SK-N-SH (cell line): ENCODE data around the gene PIK3R1.
"Not testable (repeated sequence)": the region's sequence is repeated elsewhere in the genome, so short reads cannot be mapped to it uniquely, and the experiment has no call there.

Experiments
- EZH2phosphoT487 ChIP-seq: fragments of 200-600 bp; sonication (generic); IDR thresholded peaks from 2 replicates; pipeline ENCODE4 v1.6.1; 2017; ENCODE audit warnings: low read depth, mixed run types, mild to moderate bottlenecking, antibody characterized with exemption, moderate library complexity, borderline replicate concordance
- GABPA ChIP-seq: IDR thresholded peaks from 2 replicates; pipeline ENCODE4 v1.4.0; 2012; ENCODE audit warnings: low read depth, mild to moderate bottlenecking
- POLR2AphosphoS5 ChIP-seq: IDR thresholded peaks from 2 replicates; pipeline ENCODE4 v1.6.1; 2012; ENCODE audit warnings: low read depth, low read length
- RAD21 ChIP-seq: IDR thresholded peaks from 2 replicates; pipeline ENCODE4 v1.6.1; 2012; ENCODE audit warnings: mild to moderate bottlenecking, low read length
- SMC3 ChIP-seq: IDR thresholded peaks from 2 replicates; pipeline ENCODE4 v1.6.1; 2012; ENCODE audit warnings: low read depth, low read length, improper control_type of control experiment
- TAF1 ChIP-seq: IDR thresholded peaks from 2 replicates; pipeline ENCODE4 v1.6.1; 2012; ENCODE audit warnings: low read depth, mild to moderate bottlenecking, low read length, moderate library complexity, borderline replicate concordance
- TF ChIP-seq, protein P1 (sequence below): fragments of 200-600 bp; sonication (generic); IDR thresholded peaks from 2 replicates; pipeline ENCODE4 v1.6.1; 2017; ENCODE audit warnings: antibody characterized with exemption, mild to moderate bottlenecking, moderate library complexity
- TF ChIP-seq, protein P2 (sequence below): IDR thresholded peaks from 2 replicates; pipeline ENCODE4 v1.6.1; 2012; ENCODE audit warnings: mild to moderate bottlenecking, low read depth, low read length, moderate library complexity
- TF ChIP-seq, protein P3 (sequence below): fragments of 150-350 bp; IDR thresholded peaks from 2 replicates; pipeline ENCODE4 v1.6.1; 2017; ENCODE audit warnings: antibody characterized with exemption, low read length, low read depth, borderline replicate concordance

DNA sequence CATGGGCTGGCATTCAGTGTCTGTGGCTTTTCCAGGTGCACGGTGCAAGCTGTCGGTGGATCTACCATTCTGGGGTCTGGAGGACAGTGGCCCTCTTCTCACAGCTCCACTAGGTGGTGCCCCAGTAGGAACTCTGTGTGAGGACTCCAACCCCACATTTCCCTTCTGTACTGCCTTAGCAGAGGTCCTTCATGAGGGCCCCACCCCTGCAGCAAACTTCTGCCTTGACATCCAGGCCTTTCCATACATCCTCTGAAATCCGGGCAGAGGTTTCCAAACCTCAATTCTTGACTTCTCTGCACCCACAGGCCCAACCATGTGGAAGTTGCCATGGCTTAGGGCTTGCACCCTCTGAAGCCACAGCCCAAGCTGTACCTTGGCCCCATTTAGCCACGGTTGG is 4.9 kb upstream of the PIK3R1 start:
- TF ChIP-seq, protein P1, sequence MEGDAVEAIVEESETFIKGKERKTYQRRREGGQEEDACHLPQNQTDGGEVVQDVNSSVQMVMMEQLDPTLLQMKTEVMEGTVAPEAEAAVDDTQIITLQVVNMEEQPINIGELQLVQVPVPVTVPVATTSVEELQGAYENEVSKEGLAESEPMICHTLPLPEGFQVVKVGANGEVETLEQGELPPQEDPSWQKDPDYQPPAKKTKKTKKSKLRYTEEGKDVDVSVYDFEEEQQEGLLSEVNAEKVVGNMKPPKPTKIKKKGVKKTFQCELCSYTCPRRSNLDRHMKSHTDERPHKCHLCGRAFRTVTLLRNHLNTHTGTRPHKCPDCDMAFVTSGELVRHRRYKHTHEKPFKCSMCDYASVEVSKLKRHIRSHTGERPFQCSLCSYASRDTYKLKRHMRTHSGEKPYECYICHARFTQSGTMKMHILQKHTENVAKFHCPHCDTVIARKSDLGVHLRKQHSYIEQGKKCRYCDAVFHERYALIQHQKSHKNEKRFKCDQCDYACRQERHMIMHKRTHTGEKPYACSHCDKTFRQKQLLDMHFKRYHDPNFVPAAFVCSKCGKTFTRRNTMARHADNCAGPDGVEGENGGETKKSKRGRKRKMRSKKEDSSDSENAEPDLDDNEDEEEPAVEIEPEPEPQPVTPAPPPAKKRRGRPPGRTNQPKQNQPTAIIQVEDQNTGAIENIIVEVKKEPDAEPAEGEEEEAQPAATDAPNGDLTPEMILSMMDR, result not testable (repeated sequence)
- TF ChIP-seq GABPA, SMC3, POLR2AphosphoS5, TAF1, RAD21, EZH2phosphoT487: not testable (repeated sequence)
- TF ChIP-seq, protein P2, sequence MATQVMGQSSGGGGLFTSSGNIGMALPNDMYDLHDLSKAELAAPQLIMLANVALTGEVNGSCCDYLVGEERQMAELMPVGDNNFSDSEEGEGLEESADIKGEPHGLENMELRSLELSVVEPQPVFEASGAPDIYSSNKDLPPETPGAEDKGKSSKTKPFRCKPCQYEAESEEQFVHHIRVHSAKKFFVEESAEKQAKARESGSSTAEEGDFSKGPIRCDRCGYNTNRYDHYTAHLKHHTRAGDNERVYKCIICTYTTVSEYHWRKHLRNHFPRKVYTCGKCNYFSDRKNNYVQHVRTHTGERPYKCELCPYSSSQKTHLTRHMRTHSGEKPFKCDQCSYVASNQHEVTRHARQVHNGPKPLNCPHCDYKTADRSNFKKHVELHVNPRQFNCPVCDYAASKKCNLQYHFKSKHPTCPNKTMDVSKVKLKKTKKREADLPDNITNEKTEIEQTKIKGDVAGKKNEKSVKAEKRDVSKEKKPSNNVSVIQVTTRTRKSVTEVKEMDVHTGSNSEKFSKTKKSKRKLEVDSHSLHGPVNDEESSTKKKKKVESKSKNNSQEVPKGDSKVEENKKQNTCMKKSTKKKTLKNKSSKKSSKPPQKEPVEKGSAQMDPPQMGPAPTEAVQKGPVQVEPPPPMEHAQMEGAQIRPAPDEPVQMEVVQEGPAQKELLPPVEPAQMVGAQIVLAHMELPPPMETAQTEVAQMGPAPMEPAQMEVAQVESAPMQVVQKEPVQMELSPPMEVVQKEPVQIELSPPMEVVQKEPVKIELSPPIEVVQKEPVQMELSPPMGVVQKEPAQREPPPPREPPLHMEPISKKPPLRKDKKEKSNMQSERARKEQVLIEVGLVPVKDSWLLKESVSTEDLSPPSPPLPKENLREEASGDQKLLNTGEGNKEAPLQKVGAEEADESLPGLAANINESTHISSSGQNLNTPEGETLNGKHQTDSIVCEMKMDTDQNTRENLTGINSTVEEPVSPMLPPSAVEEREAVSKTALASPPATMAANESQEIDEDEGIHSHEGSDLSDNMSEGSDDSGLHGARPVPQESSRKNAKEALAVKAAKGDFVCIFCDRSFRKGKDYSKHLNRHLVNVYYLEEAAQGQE, result not testable (repeated sequence)
- TF ChIP-seq, protein P3, sequence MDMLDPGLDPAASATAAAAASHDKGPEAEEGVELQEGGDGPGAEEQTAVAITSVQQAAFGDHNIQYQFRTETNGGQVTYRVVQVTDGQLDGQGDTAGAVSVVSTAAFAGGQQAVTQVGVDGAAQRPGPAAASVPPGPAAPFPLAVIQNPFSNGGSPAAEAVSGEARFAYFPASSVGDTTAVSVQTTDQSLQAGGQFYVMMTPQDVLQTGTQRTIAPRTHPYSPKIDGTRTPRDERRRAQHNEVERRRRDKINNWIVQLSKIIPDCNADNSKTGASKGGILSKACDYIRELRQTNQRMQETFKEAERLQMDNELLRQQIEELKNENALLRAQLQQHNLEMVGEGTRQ, result not testable (repeated sequence)
